Stimulated activated CD8-positive, alpha-beta memory T cell treated with anti-CD3 and anti-CD28 coated beads, Interleukin-15, amount 100 ng/mL, for 1 hour (primary cell): ENCODE measurements around the gene TMPRSS9.

ENCODE experiments used
- DNase-seq: peaks from one replicate; pipeline ENCODE4 v3.0.0-alpha.2; 2020; ENCODE audit warnings: low read depth

TMPRSS9 gene

GRCh38 chr19:2423071-2423914 lies 63.2 kb downstream of the TMPRSS9 start:
- DNase-seq, result no peak

GRCh38 chr19:2423915-2424685 lies 64.0 kb downstream of the TMPRSS9 start:
- DNase-seq, result no peak

GRCh38 chr19:2424686-2425621 lies 64.9 kb downstream of the TMPRSS9 start:
- DNase-seq, result no peak

- DNase-seq, result no peak
Observed at GRCh38 chr19:2425622-2426581, 65.8 kb downstream of the TMPRSS9 start.

GRCh38 chr19:2426611-2427428 lies 66.8 kb downstream of the TMPRSS9 start:
- no peak for DNase-seq

GRCh38 chr19:2427429-2428320 lies 67.6 kb downstream of the TMPRSS9 start, which contains the start of gene TIMM13:
Gene TIMM13 (minus strand): TSS chr19:2427586. CDS start chr19:2427533, 53 bp downstream.
- peak; percentile 89 for DNase-seq

DNA sequence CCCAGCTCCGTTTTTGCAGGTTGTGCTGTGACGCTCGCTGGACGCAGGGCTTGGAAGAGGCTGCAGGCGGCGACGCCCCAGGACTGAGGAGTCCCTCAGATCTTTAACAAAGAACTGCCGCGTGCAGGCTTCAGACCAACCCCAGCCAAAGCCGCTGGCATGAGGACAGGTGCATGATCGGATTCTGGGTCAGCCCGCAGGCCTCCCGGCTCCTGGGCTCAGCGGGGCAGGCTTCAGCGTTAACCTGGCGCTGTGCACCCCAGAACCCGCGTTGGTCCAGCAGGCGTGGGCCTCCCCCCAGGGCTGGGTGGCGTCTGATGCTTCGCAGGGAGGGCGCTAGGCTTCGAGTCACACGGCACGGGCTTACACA lies 68.2 kb downstream of the TMPRSS9 start:
- DNase-seq, result no peak

- no peak for DNase-seq
Observed at GRCh38 chr19:2428756-2429711, 69.0 kb downstream of the TMPRSS9 start.

- no peak for DNase-seq
Observed at GRCh38 chr19:2429917-2430535, 70.0 kb downstream of the TMPRSS9 start.

- DNase-seq, result no peak
Observed at GRCh38 chr19:2431318-2432055, 71.4 kb downstream of the TMPRSS9 start.

DNA sequence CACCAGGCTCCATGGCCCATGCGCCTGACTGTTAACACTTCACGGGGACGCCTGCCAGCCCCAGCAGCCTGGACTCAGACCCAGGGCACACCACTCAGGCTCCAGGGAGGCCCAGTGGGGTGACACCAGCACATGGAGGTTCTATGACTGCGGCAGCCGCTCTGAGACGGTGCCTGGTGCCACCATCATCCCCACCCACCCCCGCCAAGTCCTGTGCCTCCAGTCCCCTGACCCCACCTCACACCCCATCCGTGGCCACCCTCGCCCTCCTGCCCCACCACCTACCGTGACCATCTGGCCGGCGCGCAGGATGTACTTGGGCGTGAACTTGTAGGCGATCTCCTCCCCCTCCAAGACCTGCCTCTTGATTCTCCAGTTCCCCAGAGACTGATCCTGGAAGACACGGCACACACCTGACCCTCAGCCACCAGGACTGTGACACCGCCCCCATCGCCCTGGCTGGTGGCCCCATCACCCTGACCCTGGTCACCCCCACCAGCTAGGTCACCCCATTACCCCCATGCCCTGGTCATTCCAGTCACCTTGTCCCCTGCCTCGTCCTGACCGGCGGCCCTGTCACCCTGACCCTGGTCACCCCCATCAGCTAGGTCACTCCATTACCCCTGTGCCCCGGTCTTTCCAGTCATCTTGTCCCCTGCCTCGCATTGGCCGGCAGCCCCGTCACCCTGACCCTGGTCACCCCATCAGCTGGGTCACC lies 72.2 kb downstream of the TMPRSS9 start:
- no peak for DNase-seq

DNA sequence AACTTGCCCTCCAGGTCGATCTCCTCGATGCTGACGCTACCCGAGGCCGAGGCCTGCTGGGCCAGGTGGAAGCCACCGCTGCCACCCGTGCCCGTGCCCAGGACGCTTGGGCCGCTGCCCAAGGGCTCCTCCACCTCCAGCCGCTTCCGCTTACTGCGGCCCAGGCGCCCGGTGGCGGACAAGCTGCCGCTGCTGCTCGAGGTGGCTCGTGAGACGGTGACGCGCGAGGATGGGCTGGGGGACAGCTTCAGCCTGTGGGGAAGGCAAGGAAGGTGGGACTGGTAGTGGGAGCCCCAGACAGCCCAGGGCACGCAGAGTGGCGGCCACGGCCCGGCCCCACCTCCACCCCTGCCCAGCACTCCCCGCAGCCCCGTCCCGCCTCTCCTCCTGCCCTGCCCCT lies 73.8 kb downstream of the TMPRSS9 start:
- no peak for DNase-seq

DNA sequence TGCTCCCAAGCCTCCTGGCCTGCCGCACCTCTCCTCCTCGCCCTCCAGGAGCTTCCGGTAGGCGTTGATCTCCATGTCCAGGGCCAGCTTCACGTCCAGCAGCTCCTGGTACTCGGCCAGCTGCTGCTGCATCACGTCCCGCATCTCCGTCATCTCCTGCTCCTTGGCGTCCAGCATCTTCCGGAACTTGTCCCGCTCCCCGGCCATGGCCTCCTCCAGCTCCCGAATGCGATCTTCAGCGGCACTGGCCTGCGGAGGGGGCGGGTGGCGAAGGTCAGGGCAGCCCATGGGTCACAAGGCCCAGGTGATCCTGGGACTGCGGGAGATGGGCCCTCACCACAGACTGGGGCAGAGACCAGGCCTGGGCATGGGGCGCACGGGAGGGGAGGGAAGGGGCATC lies 74.2 kb downstream of the TMPRSS9 start:
- DNase-seq, result no peak

DNA sequence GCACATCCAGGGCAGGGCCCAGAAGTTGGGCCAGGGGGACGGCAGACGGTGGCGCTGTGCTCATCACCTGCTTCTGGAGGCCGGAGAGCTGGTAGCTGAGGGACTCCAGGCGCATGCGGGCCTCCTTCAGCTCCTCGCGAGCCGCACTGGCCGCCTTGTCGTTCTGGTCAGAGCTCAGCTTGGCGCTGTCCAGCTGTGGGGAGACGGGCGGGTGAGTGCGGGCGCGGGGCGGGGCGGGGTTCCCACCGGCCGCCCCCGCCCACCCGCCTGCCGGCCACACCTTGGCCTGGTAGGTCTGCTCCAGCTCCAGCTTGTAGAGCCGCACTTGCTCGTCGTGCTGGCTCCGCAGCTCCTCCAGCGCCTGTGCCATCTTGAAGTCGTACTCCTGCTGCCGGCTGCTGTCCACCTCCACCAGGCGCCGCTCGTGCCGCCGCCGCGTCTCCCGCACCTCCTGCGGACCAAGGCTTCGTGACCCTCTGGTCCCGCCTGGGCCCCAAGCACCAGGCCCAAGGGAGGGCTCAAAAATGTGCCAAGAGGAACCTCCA lies 74.7 kb downstream of the TMPRSS9 start:
- no peak for DNase-seq

DNA sequence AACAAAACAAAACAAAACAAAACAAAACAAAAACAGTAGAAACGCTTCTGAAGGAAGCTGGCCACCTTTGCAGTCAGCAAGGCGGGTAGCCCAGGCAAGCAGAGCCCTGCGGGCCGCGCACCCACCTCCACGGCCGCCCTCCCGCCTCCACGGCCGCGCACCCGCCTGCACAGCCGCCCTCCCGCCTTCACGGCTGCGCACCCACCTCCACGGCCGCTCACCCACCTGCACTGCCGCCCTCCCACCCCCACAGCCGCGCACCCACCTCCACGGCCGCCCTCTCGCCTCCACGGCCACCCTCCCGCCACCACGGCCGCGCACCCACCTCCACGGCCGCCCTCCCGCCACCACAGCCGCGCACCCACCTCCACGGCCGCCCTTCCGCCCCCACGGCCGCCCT lies 76.3 kb downstream of the TMPRSS9 start:
- no peak for DNase-seq

GRCh38 chr19:2436926-2437325 lies 76.9 kb downstream of the TMPRSS9 start:
- no peak for DNase-seq
